Suprapubic skin (tissue), 4 donors: ENCODE data around the gene PITPNM3. TPM values are rescaled to one million over a fixed set of nuclear protein-coding genes. Genes with fewer than 3 reads are reported as not detected.

ENCODE experiments used
- DNase-seq, 2 donors: peaks; one replicate each; pipeline ENCODE4 v3.0.0-alpha.2; 2019; ENCODE audit warnings: low spot score in 2 of 2
- H3K27ac ChIP-seq: fragments of 200-600 bp; sonication (generic); one replicate; pipeline ENCODE4 v1.5.1; 2019
- H3K27me3 ChIP-seq: fragments of 200-600 bp; sonication (generic); one replicate; pipeline ENCODE4 v1.5.1; 2019
- H3K36me3 ChIP-seq: fragments of 200-600 bp; sonication (generic); one replicate; pipeline ENCODE4 v1.5.1; 2019
- H3K4me1 ChIP-seq: fragments of 200-600 bp; sonication (generic); one replicate; pipeline ENCODE4 v1.5.1; 2019
- H3K4me3 ChIP-seq: fragments of 200-600 bp; sonication (generic); one replicate; pipeline ENCODE4 v1.5.1; 2019; ENCODE audit warnings: mild to moderate bottlenecking
- H3K9me3 ChIP-seq: fragments of 200-600 bp; sonication (generic); one replicate; pipeline ENCODE4 v1.5.1; 2019
- CTCF ChIP-seq, 2 donors: fragments of 200-600 bp in 1 of 2; fragments of 450-650 bp in 1 of 2; sonication (generic) in 1 of 2; IDR thresholded peaks; one replicate each; pipeline ENCODE4 v1.5.1; 2016 to 2019; ENCODE audit warnings: antibody characterized with exemption in 2 of 2, mild to moderate bottlenecking in 1 of 2, moderate library complexity in 1 of 2
- EP300 ChIP-seq: sonication (generic); formaldehyde crosslinking; IDR thresholded peaks from one replicate; pipeline ENCODE4 v1.6.1; 2017; ENCODE audit warnings: antibody characterized with exemption
- POLR2A ChIP-seq, 2 donors: fragments of 450-650 bp; IDR thresholded peaks; one replicate each; pipeline ENCODE4 v1.6.1; 2017; ENCODE audit warnings: antibody characterized with exemption in 2 of 2, mild to moderate bottlenecking in 2 of 2, moderate library complexity in 2 of 2
- POLR2AphosphoS5 ChIP-seq, 3 donors: sonication (generic); formaldehyde crosslinking; IDR thresholded peaks; one replicate each; pipeline ENCODE4 v1.6.1; 2017; ENCODE audit warnings: antibody characterized with exemption in 3 of 3
- WGBS: methylation state at CpG from one replicate; pipeline ENCODE4 v1.1.5; 2018; 5-methylcytosine and 5-hydroxymethylcytosine counted together
- total RNA-seq, 4 donors: library from RNA; depleted of rRNA; stranded (reverse); fragments of >200 nt; gene quantifications; one replicate each; pipeline ENCODE4 v1.1.0, GENCODE V29; 2016

The PITPNM3 gene
- total RNA-seq, 4 donors from 2014 or later = 16.4 to 31.1 (median 19.2) TPM

GRCh38 chr17:6435051-6435450 is 121.3 kb downstream of the PITPNM3 start, which contains the start of gene AIPL1:
Gene AIPL1, minus strand, starts transcription at chr17:6435121. Its CDS starts 17 bp downstream, at chr17:6435104.
- Histone ChIP-seq H3K27ac (no peak within 1 kb of the TSS), H3K9me3 (no peaks in the 10 kb centered on the region), H3K36me3 (no peaks in the 10 kb centered on the region), H3K27me3 (peaks cover 19% of the 10 kb centered on the region), H3K4me3 (no peak within 1 kb of the TSS), H3K4me1 (no peaks in the 10 kb centered on the region)
- WGBS = 72% methylated on average over 16 of the region's 16 CpGs
- TF ChIP-seq POLR2A (IDR thresholded peaks at IDR 0.05) = no peak
- TF ChIP-seq EP300 = no peak
- no peak for TF ChIP-seq POLR2AphosphoS5 (IDR thresholded peaks at IDR 0.05)
- TF ChIP-seq CTCF (IDR thresholded peaks at IDR 0.05) = no peak
- DNase-seq = no peak

GRCh38 chr17:6430769-6431168 is 125.6 kb downstream of the PITPNM3 start:
- no peaks in the 10 kb centered on the region for H3K9me3 ChIP-seq
- no peaks in the 10 kb centered on the region for H3K36me3 ChIP-seq
- peaks cover 11% of the 10 kb centered on the region for H3K27me3 ChIP-seq
- H3K4me3 ChIP-seq = no peak overlapping the region
- DNase-seq = no peak
- H3K27ac ChIP-seq = no peak overlapping the region
- peaks cover 5% of the 10 kb centered on the region for H3K4me1 ChIP-seq
- TF ChIP-seq POLR2A (IDR thresholded peaks at IDR 0.05) (no peak), POLR2AphosphoS5 (IDR thresholded peaks at IDR 0.05) (no peak), CTCF (IDR thresholded peaks at IDR 0.05) (no peak), EP300 (no peak)

GRCh38 chr17:6429266-6429665 is 127.1 kb downstream of the PITPNM3 start:
- H3K4me1 ChIP-seq = peaks cover 5% of the 10 kb centered on the region
- DNase-seq = no peak
- TF ChIP-seq EP300 (no peak), POLR2A (IDR thresholded peaks at IDR 0.05) (no peak), CTCF (IDR thresholded peaks at IDR 0.05) (no peak), POLR2AphosphoS5 (IDR thresholded peaks at IDR 0.05) (no peak)
- H3K9me3 ChIP-seq = no peaks in the 10 kb centered on the region
- H3K27me3 ChIP-seq = peaks cover 11% of the 10 kb centered on the region
- no peak overlapping the region for H3K4me3 ChIP-seq
- 97% methylated on average over 7 of the region's 7 CpGs for WGBS
- H3K36me3 ChIP-seq = no peaks in the 10 kb centered on the region
- H3K27ac ChIP-seq = no peak overlapping the region

GRCh38 chr17:6428207-6428965 is 128.0 kb downstream of the PITPNM3 start:
- 85% methylated on average over 14 of the region's 17 CpGs for WGBS
- Histone ChIP-seq H3K36me3 (no peaks in the 10 kb centered on the region), H3K4me1 (peaks cover 5% of the 10 kb centered on the region), H3K4me3 (no peak overlapping the region), H3K9me3 (no peaks in the 10 kb centered on the region), H3K27me3 (peaks cover 17% of the 10 kb centered on the region), H3K27ac (no peak overlapping the region)
- TF ChIP-seq POLR2A (IDR thresholded peaks at IDR 0.05) (no peak), CTCF (IDR thresholded peaks at IDR 0.05) (no peak)
- DNase-seq = no peak

GRCh38 chr17:6427279-6427781 is 129.0 kb downstream of the PITPNM3 start:
- no peak for DNase-seq
- TF ChIP-seq POLR2AphosphoS5 (IDR thresholded peaks at IDR 0.05) (no peak), EP300 (no peak), CTCF (IDR thresholded peaks at IDR 0.05) (no peak)
- H3K27ac ChIP-seq = no peak overlapping the region
- 53% methylated on average over 7 of the region's 7 CpGs for WGBS
- H3K36me3 ChIP-seq = no peaks in the 10 kb centered on the region
- H3K4me3 ChIP-seq = no peak overlapping the region
- H3K27me3 ChIP-seq = peaks cover 21% of the 10 kb centered on the region
- H3K9me3 ChIP-seq = no peaks in the 10 kb centered on the region
- H3K4me1 ChIP-seq = peaks cover 5% of the 10 kb centered on the region
